ENCODE measurements around the gene BCL11B.

BCL11B gene

DNA sequence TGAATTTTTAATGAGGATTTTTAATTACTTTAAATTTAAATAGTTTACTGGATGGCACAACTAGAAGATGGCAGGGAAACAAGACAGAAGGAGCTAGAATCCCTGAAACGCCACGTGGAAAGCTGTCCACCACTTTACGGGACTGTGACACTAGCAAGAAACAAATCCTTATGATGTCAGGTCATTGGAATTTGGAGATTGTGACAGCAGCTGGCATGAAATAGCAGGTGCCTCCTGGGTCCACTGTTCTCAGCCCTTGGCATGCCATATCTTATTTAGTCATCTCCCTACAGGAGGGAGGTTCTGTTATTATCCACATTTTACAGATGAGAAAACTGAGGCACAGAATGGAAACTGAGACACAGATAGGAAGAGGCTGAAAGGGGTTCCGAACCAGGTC lies 113.8 kb downstream of the BCL11B start:
- Histone ChIP-seq H3K79me2 (ENCODE audit: insufficient read depth, low read depth) (no peaks in the 10 kb centered on the region), H3K4me2 (no peak overlapping the region), H3K27ac (no peak overlapping the region), H3K4me3 (IDR thresholded peaks at IDR 0.05; ENCODE audit: insufficient read depth, low read depth, low read length) (no peak overlapping the region), H4K20me1 (ENCODE audit: insufficient read depth) (no peaks in the 10 kb centered on the region), H3K27me3 (ENCODE audit: insufficient read depth, low read depth) (no peaks in the 10 kb centered on the region), H3K36me3 (ENCODE audit: insufficient read depth) (no peaks in the 10 kb centered on the region), H2AFZ (ENCODE audit: low read depth) (no peak overlapping the region), H3K9ac (no peak overlapping the region), H3K4me1 (ENCODE audit: low read depth, poor library complexity, severe bottlenecking) (no peaks in the 10 kb centered on the region)
- TF ChIP-seq, protein P1, sequence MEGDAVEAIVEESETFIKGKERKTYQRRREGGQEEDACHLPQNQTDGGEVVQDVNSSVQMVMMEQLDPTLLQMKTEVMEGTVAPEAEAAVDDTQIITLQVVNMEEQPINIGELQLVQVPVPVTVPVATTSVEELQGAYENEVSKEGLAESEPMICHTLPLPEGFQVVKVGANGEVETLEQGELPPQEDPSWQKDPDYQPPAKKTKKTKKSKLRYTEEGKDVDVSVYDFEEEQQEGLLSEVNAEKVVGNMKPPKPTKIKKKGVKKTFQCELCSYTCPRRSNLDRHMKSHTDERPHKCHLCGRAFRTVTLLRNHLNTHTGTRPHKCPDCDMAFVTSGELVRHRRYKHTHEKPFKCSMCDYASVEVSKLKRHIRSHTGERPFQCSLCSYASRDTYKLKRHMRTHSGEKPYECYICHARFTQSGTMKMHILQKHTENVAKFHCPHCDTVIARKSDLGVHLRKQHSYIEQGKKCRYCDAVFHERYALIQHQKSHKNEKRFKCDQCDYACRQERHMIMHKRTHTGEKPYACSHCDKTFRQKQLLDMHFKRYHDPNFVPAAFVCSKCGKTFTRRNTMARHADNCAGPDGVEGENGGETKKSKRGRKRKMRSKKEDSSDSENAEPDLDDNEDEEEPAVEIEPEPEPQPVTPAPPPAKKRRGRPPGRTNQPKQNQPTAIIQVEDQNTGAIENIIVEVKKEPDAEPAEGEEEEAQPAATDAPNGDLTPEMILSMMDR (conservative IDR thresholded peaks at IDR 0.05; ENCODE audit: low read depth, low read length) = no peak

DNA sequence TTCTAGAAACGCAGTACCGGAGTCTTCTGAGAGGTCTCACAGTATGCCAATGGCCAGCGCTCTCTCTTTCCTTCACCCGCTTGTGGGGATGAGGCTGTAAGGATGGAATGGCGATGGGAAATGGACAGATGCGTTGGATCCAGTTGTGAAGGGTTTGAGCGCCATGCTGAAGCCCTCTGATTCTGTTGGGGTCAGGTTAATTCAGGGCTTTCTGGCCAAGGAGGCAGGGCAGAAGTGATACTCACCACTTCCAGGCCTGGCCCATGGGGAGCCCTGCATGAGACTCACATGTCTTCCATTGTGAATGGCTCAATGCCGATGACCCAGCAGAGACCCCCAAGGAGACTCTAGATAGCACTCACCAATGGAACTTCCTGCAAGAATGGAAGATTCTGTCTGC lies 114.3 kb downstream of the BCL11B start:
- H3K27ac ChIP-seq = no peak overlapping the region
- no peaks in the 10 kb centered on the region for H3K27me3 ChIP-seq (ENCODE audit: insufficient read depth, low read depth)
- no peak overlapping the region for H3K4me2 ChIP-seq
- TF ChIP-seq, protein P1 (conservative IDR thresholded peaks at IDR 0.05; ENCODE audit: low read depth, low read length) = no peak
- no peaks in the 10 kb centered on the region for H4K20me1 ChIP-seq (ENCODE audit: insufficient read depth)
- H3K4me3 ChIP-seq (IDR thresholded peaks at IDR 0.05; ENCODE audit: insufficient read depth, low read depth, low read length) = no peak overlapping the region
- H3K36me3 ChIP-seq (ENCODE audit: insufficient read depth) = no peaks in the 10 kb centered on the region
- H3K79me2 ChIP-seq (ENCODE audit: insufficient read depth, low read depth) = no peaks in the 10 kb centered on the region
- H2AFZ ChIP-seq (ENCODE audit: low read depth) = no peak overlapping the region
- H3K4me1 ChIP-seq (ENCODE audit: low read depth, poor library complexity, severe bottlenecking) = no peaks in the 10 kb centered on the region
- H3K9ac ChIP-seq = no peak overlapping the region

DNA sequence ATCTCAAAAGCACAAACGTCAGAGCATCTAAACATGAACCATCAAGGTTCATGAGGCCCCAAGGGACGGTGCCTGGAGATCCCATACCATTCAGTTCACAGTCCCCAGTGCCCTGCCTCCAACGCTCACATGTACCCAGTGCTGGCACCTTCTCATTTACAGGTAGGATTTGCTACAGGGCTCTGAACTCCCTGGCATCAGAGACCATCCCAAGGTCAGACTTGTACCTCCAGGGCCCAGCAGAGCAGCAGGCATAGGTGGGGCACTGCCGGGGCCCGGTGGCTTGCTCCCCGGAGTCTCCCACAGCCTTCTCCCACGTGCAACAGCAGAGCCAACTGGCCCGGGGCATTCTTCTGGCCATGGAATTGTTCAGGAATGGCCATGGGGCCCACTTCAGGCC lies 114.8 kb downstream of the BCL11B start:
- Histone ChIP-seq H3K36me3 (ENCODE audit: insufficient read depth) (no peaks in the 10 kb centered on the region), H3K4me3 (IDR thresholded peaks at IDR 0.05; ENCODE audit: insufficient read depth, low read depth, low read length) (no peak overlapping the region), H3K4me1 (ENCODE audit: low read depth, poor library complexity, severe bottlenecking) (no peaks in the 10 kb centered on the region), H2AFZ (ENCODE audit: low read depth) (no peak overlapping the region), H3K27me3 (ENCODE audit: insufficient read depth, low read depth) (no peaks in the 10 kb centered on the region), H3K27ac (no peak overlapping the region), H3K4me2 (no peak overlapping the region), H3K9ac (no peak overlapping the region), H4K20me1 (ENCODE audit: insufficient read depth) (no peaks in the 10 kb centered on the region), H3K79me2 (ENCODE audit: insufficient read depth, low read depth) (no peaks in the 10 kb centered on the region)
- TF ChIP-seq, protein P1 (conservative IDR thresholded peaks at IDR 0.05; ENCODE audit: low read depth, low read length) = no peak

DNA sequence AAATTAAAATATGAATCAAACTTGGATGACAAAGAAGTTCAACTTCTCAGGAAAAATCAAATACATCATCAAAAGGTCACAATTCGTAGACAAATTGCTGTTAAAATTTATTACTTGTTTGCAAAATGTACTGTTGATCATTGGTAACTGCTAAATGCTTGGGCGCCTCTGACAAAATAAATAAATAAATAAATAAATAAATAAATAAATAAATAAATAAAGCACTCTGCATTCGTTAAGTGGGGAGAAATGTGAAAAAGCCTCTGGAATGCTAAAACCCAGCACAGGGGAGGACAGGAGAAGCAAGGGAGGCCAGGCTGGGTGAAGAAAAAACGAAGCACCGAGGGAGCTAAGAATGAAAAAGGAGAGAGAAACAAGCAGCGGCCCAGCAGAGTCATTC lies 115.2 kb downstream of the BCL11B start:
- no peaks in the 10 kb centered on the region for H3K79me2 ChIP-seq (ENCODE audit: insufficient read depth, low read depth)
- H3K36me3 ChIP-seq (ENCODE audit: insufficient read depth) = no peaks in the 10 kb centered on the region
- TF ChIP-seq, protein P1 (conservative IDR thresholded peaks at IDR 0.05; ENCODE audit: low read depth, low read length) = no peak
- no peaks in the 10 kb centered on the region for H3K4me1 ChIP-seq (ENCODE audit: low read depth, poor library complexity, severe bottlenecking)
- no peak overlapping the region for H3K4me2 ChIP-seq
- H2AFZ ChIP-seq (ENCODE audit: low read depth) = no peak overlapping the region
- no peaks in the 10 kb centered on the region for H3K27me3 ChIP-seq (ENCODE audit: insufficient read depth, low read depth)
- no peaks in the 10 kb centered on the region for H4K20me1 ChIP-seq (ENCODE audit: insufficient read depth)
- H3K4me3 ChIP-seq (IDR thresholded peaks at IDR 0.05; ENCODE audit: insufficient read depth, low read depth, low read length) = no peak overlapping the region
- H3K27ac ChIP-seq = no peak overlapping the region
- no peak overlapping the region for H3K9ac ChIP-seq

DNA sequence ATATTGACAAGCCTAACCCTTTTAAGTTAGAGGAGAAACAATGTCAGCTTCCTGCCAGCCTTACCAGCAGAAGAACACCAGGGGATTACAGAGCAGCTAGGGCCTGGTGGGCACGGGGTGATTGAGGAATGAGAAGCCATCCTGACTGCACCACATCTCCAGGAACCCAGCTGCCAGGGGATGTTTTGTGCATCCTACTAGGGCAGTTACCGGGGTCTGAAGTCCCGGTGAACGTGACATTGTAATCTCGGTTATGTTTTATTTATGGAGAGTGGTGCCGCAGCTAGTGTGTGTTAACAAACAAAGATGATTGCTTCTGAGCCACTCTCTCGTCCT lies 115.9 kb downstream of the BCL11B start:
- Histone ChIP-seq H2AFZ (ENCODE audit: low read depth) (no peak overlapping the region), H3K4me3 (IDR thresholded peaks at IDR 0.05; ENCODE audit: insufficient read depth, low read depth, low read length) (no peak overlapping the region), H3K79me2 (ENCODE audit: insufficient read depth, low read depth) (no peaks in the 10 kb centered on the region), H3K27me3 (ENCODE audit: insufficient read depth, low read depth) (no peaks in the 10 kb centered on the region), H3K27ac (no peak overlapping the region), H3K4me2 (no peak overlapping the region), H3K36me3 (ENCODE audit: insufficient read depth) (no peaks in the 10 kb centered on the region), H4K20me1 (ENCODE audit: insufficient read depth) (no peaks in the 10 kb centered on the region), H3K9ac (no peak overlapping the region), H3K4me1 (ENCODE audit: low read depth, poor library complexity, severe bottlenecking) (no peaks in the 10 kb centered on the region)
- TF ChIP-seq, protein P1 (conservative IDR thresholded peaks at IDR 0.05; ENCODE audit: low read depth, low read length) = no peak

All from KMS-11 (cell line).